Astrocyte (in vitro differentiated cells and primary cell): Measurements from ENCODE around the gene CITED1.

Source experiments
- EZH2 ChIP-seq: IDR thresholded peaks from 2 replicates; pipeline ENCODE4 v1.6.1; 2012; ENCODE audit warnings: mild to moderate bottlenecking, low read length, inconsistent platforms; ENCODE audit not compliant: insufficient read depth
- TF ChIP-seq, protein P1 (sequence below): IDR thresholded peaks from 2 replicates; pipeline ENCODE4 v1.5.1; 2011; ENCODE audit warnings: low read depth, mild to moderate bottlenecking, inconsistent platforms, low read length, moderate library complexity; ENCODE audit not compliant: insufficient read depth

DNA sequence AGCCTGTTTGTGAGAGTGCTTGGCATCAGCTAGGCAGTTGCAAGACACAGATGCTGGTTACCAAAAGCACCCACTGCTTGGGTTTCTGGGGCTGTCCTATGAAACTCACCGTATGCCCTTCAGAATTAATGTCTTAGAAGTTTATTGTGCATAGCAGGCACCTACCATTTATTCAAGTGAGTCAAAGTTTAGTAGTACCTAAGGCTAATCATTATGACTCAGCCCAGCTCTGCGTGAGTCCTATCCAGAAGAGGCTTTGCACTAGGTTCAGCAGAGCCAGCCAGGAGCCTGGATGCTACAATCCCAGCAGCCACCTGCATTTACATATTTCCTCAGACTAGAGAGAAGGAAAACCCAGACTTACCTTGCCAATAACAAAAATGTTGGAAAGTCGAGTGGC is 32.8 kb downstream of the CITED1 start:
- TF ChIP-seq, protein P1, sequence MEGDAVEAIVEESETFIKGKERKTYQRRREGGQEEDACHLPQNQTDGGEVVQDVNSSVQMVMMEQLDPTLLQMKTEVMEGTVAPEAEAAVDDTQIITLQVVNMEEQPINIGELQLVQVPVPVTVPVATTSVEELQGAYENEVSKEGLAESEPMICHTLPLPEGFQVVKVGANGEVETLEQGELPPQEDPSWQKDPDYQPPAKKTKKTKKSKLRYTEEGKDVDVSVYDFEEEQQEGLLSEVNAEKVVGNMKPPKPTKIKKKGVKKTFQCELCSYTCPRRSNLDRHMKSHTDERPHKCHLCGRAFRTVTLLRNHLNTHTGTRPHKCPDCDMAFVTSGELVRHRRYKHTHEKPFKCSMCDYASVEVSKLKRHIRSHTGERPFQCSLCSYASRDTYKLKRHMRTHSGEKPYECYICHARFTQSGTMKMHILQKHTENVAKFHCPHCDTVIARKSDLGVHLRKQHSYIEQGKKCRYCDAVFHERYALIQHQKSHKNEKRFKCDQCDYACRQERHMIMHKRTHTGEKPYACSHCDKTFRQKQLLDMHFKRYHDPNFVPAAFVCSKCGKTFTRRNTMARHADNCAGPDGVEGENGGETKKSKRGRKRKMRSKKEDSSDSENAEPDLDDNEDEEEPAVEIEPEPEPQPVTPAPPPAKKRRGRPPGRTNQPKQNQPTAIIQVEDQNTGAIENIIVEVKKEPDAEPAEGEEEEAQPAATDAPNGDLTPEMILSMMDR, result no peak
- TF ChIP-seq EZH2, result no peak
